Stimulated activated CD4-positive, alpha-beta T cell treated with anti-CD3 and anti-CD28 coated beads, Interleukin-1b, Interleukin-23, amount 100 ng/mL, for 1 hour (primary cell): ENCODE measurements around the gene ACTR5.
A peak's percentile ranks its signal among the peaks of the same experiment; 100 is the strongest.
"Not testable (repeated sequence)": the region's sequence is repeated elsewhere in the genome, so short reads cannot be mapped to it uniquely, and the experiment has no call there.

Source experiments
- DNase-seq, 2 donors: peaks; one replicate each; pipeline ENCODE4 v3.0.0-alpha.2; 2020; ENCODE audit warnings: low read depth in 2 of 2

The ACTR5 gene

GRCh38 chr20:38805502-38805957 lies 57.3 kb downstream of the ACTR5 start, which contains the start of gene PPP1R16B:
Gene PPP1R16B (plus strand): TSS chr20:38805697. CDS start chr20:38835926, 30,229 bp downstream.
- DNase-seq: peak; percentile 43 to 62

GRCh38 chr20:38805958-38806854 lies 57.9 kb downstream of the ACTR5 start:
- DNase-seq: no peak

GRCh38 chr20:38806855-38807655 lies 58.8 kb downstream of the ACTR5 start:
- DNase-seq: no peak

GRCh38 chr20:38809942-38810341 lies 61.7 kb downstream of the ACTR5 start:
- no peak for DNase-seq

- DNase-seq: no peak
These were observed 62.8 kb downstream of the ACTR5 start for GRCh38 chr20:38810926-38811630.

GRCh38 chr20:38811769-38812168 lies 63.5 kb downstream of the ACTR5 start:
- no peak for DNase-seq

- DNase-seq: no peak
These were observed 63.9 kb downstream of the ACTR5 start for GRCh38 chr20:38812182-38812581.

- DNase-seq: no peak
These were observed 64.7 kb downstream of the ACTR5 start for GRCh38 chr20:38812709-38813573.

- not testable (repeated sequence) for DNase-seq
These were observed 65.3 kb downstream of the ACTR5 start for GRCh38 chr20:38813574-38813962.

- DNase-seq: no peak
These were observed 67.2 kb downstream of the ACTR5 start for GRCh38 chr20:38815446-38815845.

GRCh38 chr20:38818113-38819065 lies 70.1 kb downstream of the ACTR5 start:
- no peak for DNase-seq
